HG03108 (cell line): ENCODE data around the gene ADK.
"Not testable (repeated sequence)": the region's sequence is repeated elsewhere in the genome, so short reads cannot be mapped to it uniquely, and the experiment has no call there.

Experiments used
- ATAC-seq: cut with Tn5 transposase; IDR thresholded peaks from one replicate; pipeline ENCODE4 v1.9.1; 2021; ENCODE audit warnings: moderate library complexity; ENCODE audit not compliant: unreplicated experiment

Gene ADK

GRCh38 chr10:74406006-74406405 lies 255.0 kb downstream of the ADK start:
- no peak for ATAC-seq

- ATAC-seq = no peak
These were observed 264.3 kb downstream of the ADK start for GRCh38 chr10:74415146-74415839.

GRCh38 chr10:74417397-74417796 lies 266.4 kb downstream of the ADK start:
- ATAC-seq = no peak

- no peak for ATAC-seq
These were observed 267.4 kb downstream of the ADK start for GRCh38 chr10:74418285-74418872.

- ATAC-seq = no peak
These were observed 268.5 kb downstream of the ADK start for GRCh38 chr10:74419491-74419951.

- ATAC-seq = no peak
These were observed 268.9 kb downstream of the ADK start for GRCh38 chr10:74419958-74420375.

GRCh38 chr10:74424565-74424964 lies 273.5 kb downstream of the ADK start:
- ATAC-seq = no peak

GRCh38 chr10:74425456-74426001 lies 274.5 kb downstream of the ADK start:
- ATAC-seq = no peak

- no peak for ATAC-seq
These were observed 280.8 kb downstream of the ADK start for GRCh38 chr10:74431816-74432215.

GRCh38 chr10:74432841-74433594 lies 282.0 kb downstream of the ADK start:
- no peak for ATAC-seq

GRCh38 chr10:74433595-74433956 lies 282.6 kb downstream of the ADK start:
- no peak for ATAC-seq

- ATAC-seq = no peak
These were observed 283.0 kb downstream of the ADK start for GRCh38 chr10:74433993-74434392.

- ATAC-seq = no peak
These were observed 283.5 kb downstream of the ADK start for GRCh38 chr10:74434547-74434946.

GRCh38 chr10:74436523-74437170 lies 285.6 kb downstream of the ADK start:
- ATAC-seq = no peak

GRCh38 chr10:74437822-74438221 lies 286.8 kb downstream of the ADK start:
- ATAC-seq = no peak

GRCh38 chr10:74439213-74439612 lies 288.2 kb downstream of the ADK start:
- no peak for ATAC-seq

GRCh38 chr10:74445493-74445892 lies 294.5 kb downstream of the ADK start:
- ATAC-seq = no peak

GRCh38 chr10:74450602-74451001 lies 299.6 kb downstream of the ADK start:
- no peak for ATAC-seq

GRCh38 chr10:74451127-74451829 lies 300.3 kb downstream of the ADK start:
- no peak for ATAC-seq

GRCh38 chr10:74453169-74453568 lies 302.1 kb downstream of the ADK start:
- ATAC-seq = no peak

- ATAC-seq = not testable (repeated sequence)
These were observed 306.5 kb downstream of the ADK start for GRCh38 chr10:74457478-74457877.
